ENCODE results near the gene ABL1.
"Not testable (repeated sequence)": the region's sequence is repeated elsewhere in the genome, so short reads cannot be mapped to it uniquely, and the experiment has no call there.

ABL1 gene

GRCh38 chr9:130905902-130906734 is 71.1 kb downstream of the ABL1 start:
- no peak for DNase-seq

GRCh38 chr9:130906735-130907416 is 71.8 kb downstream of the ABL1 start:
- DNase-seq = no peak

- no peak for DNase-seq
Measured at GRCh38 chr9:130908146-130908877, 73.3 kb downstream of the ABL1 start.

GRCh38 chr9:130908878-130909355 is 73.9 kb downstream of the ABL1 start:
- DNase-seq = no peak

- not testable (repeated sequence) for DNase-seq
Measured at GRCh38 chr9:130910041-130910440, 75.0 kb downstream of the ABL1 start.

- DNase-seq = not testable (repeated sequence)
Measured at GRCh38 chr9:130910670-130911069, 75.6 kb downstream of the ABL1 start.

GRCh38 chr9:130911254-130912049 is 76.4 kb downstream of the ABL1 start:
- no peak for DNase-seq

- DNase-seq = no peak
Measured at GRCh38 chr9:130912932-130913598, 78.0 kb downstream of the ABL1 start.

GRCh38 chr9:130913599-130914416 is 78.8 kb downstream of the ABL1 start:
- DNase-seq = no peak

- no peak for DNase-seq
Measured at GRCh38 chr9:130914417-130915095, 79.5 kb downstream of the ABL1 start.

GRCh38 chr9:130915096-130915447 is 80.0 kb downstream of the ABL1 start:
- DNase-seq = no peak

GRCh38 chr9:130917168-130917960 is 82.3 kb downstream of the ABL1 start:
- DNase-seq = no peak

GRCh38 chr9:130918101-130918825 is 83.2 kb downstream of the ABL1 start:
- no peak for DNase-seq

GRCh38 chr9:130918826-130919558 is 83.9 kb downstream of the ABL1 start:
- DNase-seq = no peak

GRCh38 chr9:130919559-130920145 is 84.6 kb downstream of the ABL1 start:
- DNase-seq = no peak

GRCh38 chr9:130920233-130920632 is 85.2 kb downstream of the ABL1 start:
- no peak for DNase-seq

- DNase-seq = no peak
Measured at GRCh38 chr9:130920762-130921299, 85.8 kb downstream of the ABL1 start.
